ENCODE results near the gene SELENOO. TPM values are rescaled to one million over a fixed set of nuclear protein-coding genes. Genes with fewer than 3 reads are reported as not detected.

The SELENOO gene
- total and polyA plus RNA-seq, 2 of the 13 experiments (the other 11 are each of a cell fraction or from before 2014, with no cell fraction given): 14.4 to 19.0 TPM

DNA sequence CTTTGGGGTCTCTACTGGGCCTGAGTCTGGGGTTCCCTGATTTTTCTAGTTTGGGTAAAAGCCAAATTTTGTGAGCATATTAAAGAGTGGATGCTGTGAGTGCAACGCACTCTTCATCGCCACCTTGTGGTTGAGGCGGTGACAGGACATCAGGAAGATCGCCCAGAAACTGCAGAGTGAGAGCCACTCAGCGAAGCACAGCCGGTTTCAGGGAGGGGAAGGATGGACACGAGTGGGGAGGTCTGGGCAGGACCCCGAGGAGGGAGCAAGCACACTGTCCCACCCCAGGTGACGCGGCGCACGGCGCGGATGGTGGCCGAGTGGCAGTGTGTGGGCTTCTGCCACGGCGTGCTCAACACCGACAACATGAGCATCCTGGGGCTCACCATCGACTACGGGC is 9.1 kb downstream of the SELENOO start:
- intact Hi-C loops (cut with micrococcal nuclease; ENCODE audit: unreplicated experiment): loop anchor here (1.0 kb wide), 1 partner anchor 61 kb away; no protein-coding TSS in a partner anchor
- peaks cover 2% of the 10 kb centered on the region for H4K20me1 ChIP-seq (ENCODE audit: insufficient read depth, low read length)
- POLR2A ChIA-PET: no interaction called here
- peaks cover 24% of the 10 kb centered on the region for H3K79me2 ChIP-seq (ENCODE audit: insufficient read depth, low read length)
- H3K27ac ChIP-seq (ENCODE audit: extremely low read length, insufficient read depth, low read length): no peak overlapping the region
- WGBS (ENCODE audit: low lambda C conversion rate): 55% methylated on average over 13 of the region's 20 CpGs
- no peaks in the 10 kb centered on the region for H3K9me3 ChIP-seq (ENCODE audit: low read length)
- H2AFZ ChIP-seq (ENCODE audit: low read length): no peak overlapping the region
- peak; percentile 47 for DNase-seq (ENCODE audit: low spot score)
- H3K9ac ChIP-seq (ENCODE audit: insufficient read depth, low read depth, low read length): no peak overlapping the region
- no peak overlapping the region for H3K4me2 ChIP-seq (ENCODE audit: low read depth, low read length)
- in situ Hi-C loops (cut with HindIII; ENCODE audit: extremely low pct_ligation_motif_present, low pct_unique_long_range_greater_than_20kb): loop anchor here (5.0 kb wide), 1 partner anchor 63 kb away; no protein-coding TSS in a partner anchor
- peak; percentile 64 for ATAC-seq
- CTCF ChIA-PET (ENCODE audit: low intra/inter-chr PET ratio, low total read pairs): interaction anchor here (1.7 to 2.5 kb wide), 2 partner anchors 41 to 62 kb away, joined by 3 to 39 read pairs; no protein-coding TSS in a partner anchor
- H3K36me3 ChIP-seq (replicated peaks in 1 of 2; ENCODE audit: control insufficient read depth in 1 of 2, insufficient read depth in 2 of 2, low read length in 2 of 2): peaks cover 10 to 46% of the 10 kb centered on the region in 2 experiments; a peak in 4 of 5 replicates
- peak; percentile 71 for FAIRE-seq
- H3K4me1 ChIP-seq (ENCODE audit: insufficient read depth, low read length): peaks cover 13% of the 10 kb centered on the region; the same call in 1 of the 2 replicates
- no peak overlapping the region for H3K4me3 ChIP-seq (replicated peaks in 1 of 3; ENCODE audit: insufficient read depth in 1 of 3, low read depth in 2 of 3, low read length in 3 of 3)
- no TSS peak for BruUV-seq (replicated peaks)
- no peaks in the 10 kb centered on the region for H3K27me3 ChIP-seq (ENCODE audit: control insufficient read depth in 1 of 2, insufficient read depth in 2 of 2, low read length in 2 of 2)
- no peak for TF ChIP-seq PAX8 (CRISPR knock-in tag; IDR thresholded peaks at IDR 0.05; ENCODE audit: borderline replicate concordance)
- TF ChIP-seq, protein P1, sequence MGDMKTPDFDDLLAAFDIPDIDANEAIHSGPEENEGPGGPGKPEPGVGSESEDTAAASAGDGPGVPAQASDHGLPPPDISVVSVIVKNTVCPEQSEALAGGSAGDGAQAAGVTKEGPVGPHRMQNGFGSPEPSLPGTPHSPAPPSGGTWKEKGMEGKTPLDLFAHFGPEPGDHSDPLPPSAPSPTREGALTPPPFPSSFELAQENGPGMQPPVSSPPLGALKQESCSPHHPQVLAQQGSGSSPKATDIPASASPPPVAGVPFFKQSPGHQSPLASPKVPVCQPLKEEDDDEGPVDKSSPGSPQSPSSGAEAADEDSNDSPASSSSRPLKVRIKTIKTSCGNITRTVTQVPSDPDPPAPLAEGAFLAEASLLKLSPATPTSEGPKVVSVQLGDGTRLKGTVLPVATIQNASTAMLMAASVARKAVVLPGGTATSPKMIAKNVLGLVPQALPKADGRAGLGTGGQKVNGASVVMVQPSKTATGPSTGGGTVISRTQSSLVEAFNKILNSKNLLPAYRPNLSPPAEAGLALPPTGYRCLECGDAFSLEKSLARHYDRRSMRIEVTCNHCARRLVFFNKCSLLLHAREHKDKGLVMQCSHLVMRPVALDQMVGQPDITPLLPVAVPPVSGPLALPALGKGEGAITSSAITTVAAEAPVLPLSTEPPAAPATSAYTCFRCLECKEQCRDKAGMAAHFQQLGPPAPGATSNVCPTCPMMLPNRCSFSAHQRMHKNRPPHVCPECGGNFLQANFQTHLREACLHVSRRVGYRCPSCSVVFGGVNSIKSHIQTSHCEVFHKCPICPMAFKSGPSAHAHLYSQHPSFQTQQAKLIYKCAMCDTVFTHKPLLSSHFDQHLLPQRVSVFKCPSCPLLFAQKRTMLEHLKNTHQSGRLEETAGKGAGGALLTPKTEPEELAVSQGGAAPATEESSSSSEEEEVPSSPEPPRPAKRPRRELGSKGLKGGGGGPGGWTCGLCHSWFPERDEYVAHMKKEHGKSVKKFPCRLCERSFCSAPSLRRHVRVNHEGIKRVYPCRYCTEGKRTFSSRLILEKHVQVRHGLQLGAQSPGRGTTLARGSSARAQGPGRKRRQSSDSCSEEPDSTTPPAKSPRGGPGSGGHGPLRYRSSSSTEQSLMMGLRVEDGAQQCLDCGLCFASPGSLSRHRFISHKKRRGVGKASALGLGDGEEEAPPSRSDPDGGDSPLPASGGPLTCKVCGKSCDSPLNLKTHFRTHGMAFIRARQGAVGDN (CRISPR knock-in tag; IDR thresholded peaks at IDR 0.05): peak; percentile 36; the same call in 1 of the 2 replicates
- 0 out of 4 replicates have a peak, but pooled peaks of 1 of the 2 experiments have one; percentile 21 for TF ChIP-seq POLR2A (IDR thresholded peaks at IDR 0.05; ENCODE audit: insufficient read depth in 1 of 2, low read depth in 2 of 2, low read length in 2 of 2)
- no peak for TF ChIP-seq MBD4 (IDR thresholded peaks at IDR 0.05; ENCODE audit: borderline replicate concordance, low read length)
- TF ChIP-seq, protein P2, sequence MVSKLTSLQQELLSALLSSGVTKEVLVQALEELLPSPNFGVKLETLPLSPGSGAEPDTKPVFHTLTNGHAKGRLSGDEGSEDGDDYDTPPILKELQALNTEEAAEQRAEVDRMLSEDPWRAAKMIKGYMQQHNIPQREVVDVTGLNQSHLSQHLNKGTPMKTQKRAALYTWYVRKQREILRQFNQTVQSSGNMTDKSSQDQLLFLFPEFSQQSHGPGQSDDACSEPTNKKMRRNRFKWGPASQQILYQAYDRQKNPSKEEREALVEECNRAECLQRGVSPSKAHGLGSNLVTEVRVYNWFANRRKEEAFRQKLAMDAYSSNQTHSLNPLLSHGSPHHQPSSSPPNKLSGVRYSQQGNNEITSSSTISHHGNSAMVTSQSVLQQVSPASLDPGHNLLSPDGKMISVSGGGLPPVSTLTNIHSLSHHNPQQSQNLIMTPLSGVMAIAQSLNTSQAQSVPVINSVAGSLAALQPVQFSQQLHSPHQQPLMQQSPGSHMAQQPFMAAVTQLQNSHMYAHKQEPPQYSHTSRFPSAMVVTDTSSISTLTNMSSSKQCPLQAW (CRISPR knock-in tag; IDR thresholded peaks at IDR 0.05): 0 out of 2 replicates have a peak, but pooled peaks have one; percentile 26
- TF ChIP-seq, protein P3, sequence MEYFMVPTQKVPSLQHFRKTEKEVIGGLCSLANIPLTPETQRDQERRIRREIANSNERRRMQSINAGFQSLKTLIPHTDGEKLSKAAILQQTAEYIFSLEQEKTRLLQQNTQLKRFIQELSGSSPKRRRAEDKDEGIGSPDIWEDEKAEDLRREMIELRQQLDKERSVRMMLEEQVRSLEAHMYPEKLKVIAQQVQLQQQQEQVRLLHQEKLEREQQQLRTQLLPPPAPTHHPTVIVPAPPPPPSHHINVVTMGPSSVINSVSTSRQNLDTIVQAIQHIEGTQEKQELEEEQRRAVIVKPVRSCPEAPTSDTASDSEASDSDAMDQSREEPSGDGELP (IDR thresholded peaks at IDR 0.05; ENCODE audit: borderline replicate concordance, low read depth): no peak
- TF ChIP-seq, protein P4, sequence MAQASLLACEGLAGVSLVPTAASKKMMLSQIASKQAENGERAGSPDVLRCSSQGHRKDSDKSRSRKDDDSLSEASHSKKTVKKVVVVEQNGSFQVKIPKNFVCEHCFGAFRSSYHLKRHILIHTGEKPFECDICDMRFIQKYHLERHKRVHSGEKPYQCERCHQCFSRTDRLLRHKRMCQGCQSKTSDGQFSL (CRISPR knock-in tag; IDR thresholded peaks at IDR 0.05): 0 out of 2 replicates have a peak, but pooled peaks have one; percentile 41
- no peak for TF ChIP-seq DPF2 (CRISPR knock-in tag; IDR thresholded peaks at IDR 0.05; ENCODE audit: borderline replicate concordance, low read depth)
- TF ChIP-seq ZNF776 (CRISPR knock-in tag; IDR thresholded peaks at IDR 0.05): no peak
- peak; percentile 15; the same call in 1 of the 2 replicates for TF ChIP-seq AKAP8 (CRISPR knock-in tag; IDR thresholded peaks at IDR 0.05)
- no peak for TF ChIP-seq ZNF589 (CRISPR knock-in tag; conservative IDR thresholded peaks at IDR 0.05)
- no peak for TF ChIP-seq ZNF441 (CRISPR knock-in tag; IDR thresholded peaks at IDR 0.05; ENCODE audit: borderline replicate concordance)
- peak; percentile 11 for TF ChIP-seq AGO1 (IDR thresholded peaks at IDR 0.05; ENCODE audit: low read depth, low read length, poor library complexity, severe bottlenecking)
- TF ChIP-seq NFIB (CRISPR knock-in tag; IDR thresholded peaks at IDR 0.05; ENCODE audit: borderline replicate concordance): no peak
- TF ChIP-seq SMARCE1 (IDR thresholded peaks at IDR 0.05; ENCODE audit: borderline replicate concordance): no peak
- TF ChIP-seq MLLT10 (CRISPR knock-in tag; IDR thresholded peaks at IDR 0.05): no peak

Measured in HepG2 (cell line).